Measurements from ENCODE around the gene PAPPA.

The PAPPA gene

DNA sequence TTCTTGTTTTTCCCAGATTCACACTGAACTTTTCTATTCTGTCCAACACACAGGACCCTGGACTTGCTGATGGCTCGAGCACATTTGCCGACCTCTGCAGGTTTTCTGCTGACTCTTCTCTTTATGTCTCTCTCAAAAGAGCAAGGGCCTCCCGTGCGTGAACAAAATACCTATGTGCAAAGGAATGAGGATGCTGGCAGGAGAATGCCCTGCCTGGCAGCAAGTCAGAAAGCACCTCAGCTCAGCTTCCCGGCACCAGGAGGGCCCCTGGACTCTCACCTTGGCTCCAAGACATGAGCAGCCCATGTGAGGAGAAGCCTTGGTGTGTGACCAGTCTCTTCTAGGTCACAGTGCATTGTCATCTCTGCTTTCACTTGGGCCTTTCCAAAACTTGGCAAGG lies 36.1 kb downstream of the PAPPA start:
- DNase-seq, result no peak

DNA sequence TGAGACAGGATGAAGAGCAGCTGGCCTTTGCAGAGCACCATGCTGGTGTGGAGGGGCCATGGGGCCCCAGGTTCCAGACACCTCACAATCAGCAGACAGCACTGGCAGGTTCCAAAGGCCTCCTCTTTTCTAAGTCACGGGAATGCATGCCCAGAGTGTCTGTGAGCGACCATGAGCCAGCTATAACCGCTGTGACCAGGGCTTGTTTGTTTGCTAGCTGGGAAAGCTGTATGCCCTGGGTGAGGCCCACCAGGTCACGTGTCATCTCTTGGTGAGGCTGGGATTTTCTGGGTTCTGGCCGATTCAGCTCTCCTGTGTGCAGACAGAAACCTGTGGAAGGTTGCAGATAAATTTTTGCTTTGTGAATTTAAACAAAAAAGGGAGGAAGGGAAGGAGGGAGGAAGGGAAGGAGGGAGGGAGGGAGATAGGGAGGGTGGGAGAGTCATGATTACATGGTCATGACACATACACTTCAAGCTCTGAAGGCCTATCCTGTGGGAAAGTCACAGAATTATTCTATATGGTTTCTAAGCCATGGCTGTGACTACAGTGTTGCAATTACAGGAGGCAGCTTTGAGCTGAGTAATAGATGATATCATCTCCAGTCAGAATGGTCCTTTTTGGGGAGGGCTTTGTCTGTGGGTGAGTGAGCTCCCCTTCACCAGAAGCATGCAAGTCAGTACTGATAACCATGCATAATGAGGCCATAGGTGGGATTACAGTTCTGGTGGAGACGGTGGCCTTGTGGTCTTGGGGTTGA lies 37.2 kb downstream of the PAPPA start:
- DNase-seq, result no peak

DNA sequence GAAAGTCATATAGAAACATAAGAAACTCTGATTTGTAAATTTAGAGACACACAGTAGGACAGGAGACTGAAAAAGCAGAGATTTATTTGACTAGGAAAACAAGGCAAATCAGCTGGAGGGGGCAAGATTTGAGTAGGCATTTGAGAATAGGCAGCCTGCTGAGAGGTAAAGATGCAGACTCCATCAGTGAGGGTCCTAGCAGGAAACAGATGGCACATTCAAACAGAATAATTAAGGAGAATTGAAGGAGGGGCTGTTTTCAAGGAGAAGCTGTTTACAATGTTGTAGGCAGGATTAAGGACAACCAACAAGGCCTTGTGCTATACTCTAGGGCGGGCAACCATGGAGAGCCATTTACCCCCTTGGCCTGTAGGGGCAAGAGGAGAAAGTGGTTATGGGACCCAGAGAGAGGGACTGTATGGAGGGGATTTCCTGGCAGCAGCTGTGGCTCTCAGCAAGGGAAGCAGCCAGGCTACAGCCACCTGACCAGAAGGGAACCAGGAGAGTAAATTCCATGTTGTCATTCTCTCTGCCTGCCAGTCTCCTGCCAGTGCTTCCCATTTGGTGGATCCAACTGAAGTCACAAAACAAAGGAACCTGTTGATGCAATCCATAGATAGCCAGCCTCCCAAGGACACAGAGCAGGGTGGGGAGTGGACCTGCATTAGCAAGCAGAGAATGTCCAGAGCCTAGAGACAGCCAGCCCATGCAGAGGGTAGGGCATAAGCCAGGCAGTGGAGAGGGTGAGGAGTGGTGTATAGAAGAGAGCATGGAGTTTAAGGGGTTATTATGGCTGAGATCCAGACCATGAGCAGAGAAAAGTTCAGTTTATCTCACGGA lies 38.2 kb downstream of the PAPPA start:
- no peak for DNase-seq

DNA sequence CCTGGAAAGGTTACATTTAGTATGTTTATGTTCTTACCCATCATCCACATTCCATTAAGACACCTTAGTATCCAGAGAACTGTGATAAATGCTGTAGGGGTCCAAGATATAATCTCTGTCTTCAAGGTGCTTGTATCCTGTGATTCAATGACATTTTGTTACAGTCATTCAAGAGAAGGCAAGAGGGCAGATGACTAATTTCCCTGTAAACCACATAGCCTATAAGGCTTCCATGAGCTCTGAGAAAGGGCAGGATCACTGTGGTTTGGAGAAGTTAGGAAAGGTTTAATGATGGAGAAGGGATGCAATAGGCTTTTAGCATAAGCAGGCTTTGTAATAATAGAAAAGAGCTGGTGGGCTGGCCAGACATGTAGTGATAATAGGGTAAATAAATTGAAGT lies 40.0 kb downstream of the PAPPA start:
- no peak for DNase-seq

- no peak for DNase-seq
Measured at GRCh38 chr9:116196806-116197205, 43.2 kb downstream of the PAPPA start.

DNA sequence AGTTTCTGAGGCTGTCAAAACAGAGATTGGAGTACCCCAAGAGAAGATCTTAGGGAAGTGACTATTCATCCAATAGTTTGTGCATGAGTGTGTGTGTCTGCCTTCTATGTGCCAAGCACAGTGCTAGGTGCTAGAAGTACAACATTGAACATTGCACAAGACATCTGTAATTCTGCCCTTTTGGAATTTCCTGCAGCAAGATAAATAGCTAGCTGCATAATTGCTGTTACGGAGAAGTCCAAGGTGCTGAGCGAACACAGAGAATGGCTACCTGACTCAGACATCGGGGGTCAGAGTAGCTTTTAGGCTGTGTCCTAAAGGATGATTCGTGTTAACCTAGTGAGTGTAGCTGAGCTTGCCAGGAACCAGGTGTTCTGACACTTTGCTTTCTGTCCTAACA lies 44.8 kb downstream of the PAPPA start:
- no peak for DNase-seq

- no peak for DNase-seq
Measured at GRCh38 chr9:116202219-116202912, 48.8 kb downstream of the PAPPA start.

DNA sequence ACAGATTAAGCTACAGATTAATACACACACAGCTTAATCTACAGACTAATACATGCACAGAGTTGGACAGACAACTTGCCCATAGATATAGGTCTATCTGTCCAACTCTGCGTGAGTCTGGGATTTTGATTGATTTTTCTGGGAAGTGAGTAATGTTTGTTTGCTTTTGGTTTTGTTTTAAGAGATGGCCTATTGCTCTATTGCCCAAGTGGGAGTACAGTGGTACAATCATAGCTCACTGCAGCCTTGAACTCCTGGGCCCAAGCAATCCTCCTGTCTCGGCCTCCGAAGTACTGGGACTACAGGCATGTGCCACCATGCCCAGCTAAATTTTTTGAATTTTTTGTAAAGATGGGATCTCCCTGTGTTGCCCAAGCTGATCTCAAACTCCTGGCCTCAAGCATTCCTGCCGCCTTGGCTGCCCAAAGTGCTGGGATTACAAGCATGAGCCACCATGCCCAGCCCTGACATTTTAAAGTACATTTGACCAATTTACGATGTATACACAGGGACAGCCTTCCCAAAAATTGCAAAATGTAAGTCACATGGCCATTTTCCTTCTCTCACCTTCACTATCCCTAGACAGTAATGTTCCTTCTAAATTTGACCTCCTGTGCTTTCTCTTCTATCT lies 50.8 kb downstream of the PAPPA start:
- no peak for DNase-seq

- no peak for DNase-seq
Measured at GRCh38 chr9:116207371-116208111, 54.0 kb downstream of the PAPPA start.

DNA sequence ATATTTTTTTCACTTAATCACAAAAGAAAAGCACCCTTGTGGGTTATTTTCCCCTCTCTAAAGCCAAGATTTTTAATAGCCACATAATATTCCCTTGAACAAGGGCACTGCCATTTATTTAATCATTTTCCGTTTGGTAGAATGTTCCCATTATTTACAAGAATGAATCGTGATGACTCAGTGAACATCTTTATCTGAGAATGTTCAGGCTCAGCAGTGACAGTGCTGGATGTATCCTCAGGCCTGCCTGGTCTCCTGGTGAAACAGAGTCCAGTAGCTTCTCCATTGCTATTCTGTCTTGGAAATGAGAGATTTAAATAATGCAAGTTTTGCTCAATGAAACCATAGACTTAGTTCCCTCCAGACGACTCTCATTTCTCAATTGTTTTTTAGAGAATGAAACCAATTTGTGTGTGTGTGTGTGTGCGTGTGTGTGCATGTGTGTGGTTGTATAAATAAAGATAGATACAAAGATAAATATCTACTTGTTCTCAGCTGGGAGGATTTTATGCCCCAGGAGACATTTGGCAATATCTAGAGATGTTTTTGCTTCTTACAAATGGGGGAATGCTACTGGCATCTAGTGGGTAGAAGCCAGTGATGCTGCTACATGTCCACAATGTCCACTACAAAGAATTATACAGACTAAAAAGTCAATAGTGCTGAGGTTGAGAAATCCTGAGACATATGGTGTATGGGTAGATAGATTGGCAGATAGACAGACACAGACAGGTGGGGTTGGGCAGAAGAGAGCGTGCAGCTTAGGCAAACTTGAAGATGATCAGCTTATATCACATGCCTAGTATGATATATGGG lies 55.0 kb downstream of the PAPPA start:
- DNase-seq, result no peak

DNA sequence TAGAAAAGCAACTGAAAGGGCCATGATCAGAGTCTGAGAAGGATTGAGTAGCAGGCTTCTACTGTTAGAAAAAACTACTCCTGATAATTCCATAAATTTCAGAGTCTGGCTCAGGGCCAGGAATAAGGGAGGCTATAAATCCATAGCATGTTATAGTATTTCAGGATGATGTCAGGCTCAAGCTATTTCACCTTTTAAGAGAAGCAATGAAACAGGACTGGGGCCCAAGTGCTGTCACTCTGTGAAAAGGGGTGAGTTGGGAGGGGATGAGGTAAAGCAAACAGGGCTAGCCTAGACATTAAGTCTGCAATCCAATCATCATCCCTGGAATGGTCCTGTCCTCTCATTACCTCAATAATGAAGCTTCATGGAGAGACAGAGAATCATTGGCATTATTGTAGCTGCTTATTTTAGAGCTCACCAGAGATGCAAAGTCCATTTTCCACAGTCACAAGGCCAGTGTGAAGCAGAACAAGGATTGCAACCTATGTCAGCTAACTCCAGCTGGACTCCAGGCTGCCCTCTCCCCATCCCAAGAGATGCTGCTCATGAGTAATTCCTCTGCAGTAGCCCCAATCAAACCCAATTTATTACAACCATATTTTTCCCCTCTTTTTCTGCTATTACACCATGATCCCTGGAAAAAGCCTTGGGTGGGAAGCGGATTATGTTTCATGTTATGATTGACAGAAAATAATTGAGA lies 56.0 kb downstream of the PAPPA start:
- no peak for DNase-seq

- no peak for DNase-seq
Measured at GRCh38 chr9:116212986-116213692, 59.5 kb downstream of the PAPPA start.

DNA sequence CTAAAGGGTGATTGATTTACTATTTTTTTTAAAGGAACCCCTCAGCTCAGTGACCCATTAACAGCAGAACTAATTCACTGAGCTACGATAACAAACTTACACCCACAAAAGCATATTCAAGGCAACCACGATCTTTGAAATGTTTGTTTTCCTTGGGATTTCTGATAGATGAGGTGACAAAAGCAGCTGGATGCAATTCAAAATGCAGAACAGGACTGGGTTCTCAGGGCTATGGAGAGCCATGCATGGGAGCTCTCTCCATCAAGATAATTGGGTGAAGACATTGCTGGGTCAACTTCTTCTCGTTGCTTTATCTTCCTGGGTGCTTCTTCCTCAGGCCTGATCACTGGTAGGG lies 60.1 kb downstream of the PAPPA start:
- no peak for DNase-seq

GRCh38 chr9:116218399-116218798 lies 64.8 kb downstream of the PAPPA start:
- no peak for DNase-seq

DNA sequence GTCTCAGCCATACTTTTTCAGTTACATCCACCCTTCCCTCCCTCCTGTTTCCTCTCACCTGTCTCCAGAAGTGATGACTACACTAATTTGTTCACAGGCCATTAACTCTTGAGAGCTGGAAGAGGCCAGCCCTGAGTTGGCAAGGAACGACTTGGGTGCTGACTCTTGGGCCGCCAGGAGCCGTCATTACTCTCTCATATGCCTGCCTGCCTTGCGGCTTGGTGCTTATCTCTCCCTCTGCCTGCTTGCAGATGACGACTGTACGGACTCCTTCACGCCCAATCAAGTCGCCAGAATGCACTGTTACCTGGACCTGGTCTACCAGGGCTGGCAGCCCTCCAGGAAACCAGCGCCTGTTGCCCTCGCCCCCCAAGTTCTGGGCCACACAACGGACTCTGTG lies 66.1 kb downstream of the PAPPA start:
- no peak for DNase-seq

GRCh38 chr9:116223926-116224325 lies 70.3 kb downstream of the PAPPA start:
- DNase-seq, result no peak

- no peak for DNase-seq
Measured at GRCh38 chr9:116230051-116230632, 76.6 kb downstream of the PAPPA start.

DNA sequence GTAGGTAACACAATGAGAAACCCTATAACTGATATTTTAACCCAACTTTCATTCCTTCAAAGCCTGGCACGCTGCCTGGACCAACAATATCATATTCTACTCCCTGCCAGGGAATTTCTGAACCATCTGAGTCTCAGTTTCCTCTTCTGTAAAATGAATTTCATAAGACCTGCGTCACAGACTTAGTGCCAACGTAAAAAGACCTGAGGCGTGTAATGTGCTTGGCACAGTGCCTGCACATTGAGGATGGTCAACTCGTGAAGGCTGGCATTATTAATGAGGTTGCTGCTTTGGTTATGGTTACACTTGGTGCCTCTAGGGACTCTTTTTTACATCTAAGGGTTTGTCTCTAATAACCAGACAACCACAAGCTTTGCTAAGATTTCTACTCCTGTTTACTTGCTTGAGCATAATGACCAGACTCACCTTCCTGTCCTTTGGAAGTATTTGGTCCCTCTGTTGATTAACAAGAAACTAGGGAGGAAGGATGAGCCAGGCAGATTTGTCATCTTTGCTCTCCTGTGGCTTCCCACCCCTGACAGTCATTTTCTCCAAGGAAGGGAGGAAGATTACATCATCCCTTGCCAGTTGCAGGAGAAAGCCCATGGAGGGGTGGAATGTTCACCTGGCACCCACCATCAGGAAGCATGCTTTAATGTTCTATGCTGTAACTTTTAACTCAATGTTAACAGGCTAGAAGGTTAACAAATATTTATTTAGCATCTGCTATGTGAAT lies 79.0 kb downstream of the PAPPA start:
- DNase-seq, result no peak

DNA sequence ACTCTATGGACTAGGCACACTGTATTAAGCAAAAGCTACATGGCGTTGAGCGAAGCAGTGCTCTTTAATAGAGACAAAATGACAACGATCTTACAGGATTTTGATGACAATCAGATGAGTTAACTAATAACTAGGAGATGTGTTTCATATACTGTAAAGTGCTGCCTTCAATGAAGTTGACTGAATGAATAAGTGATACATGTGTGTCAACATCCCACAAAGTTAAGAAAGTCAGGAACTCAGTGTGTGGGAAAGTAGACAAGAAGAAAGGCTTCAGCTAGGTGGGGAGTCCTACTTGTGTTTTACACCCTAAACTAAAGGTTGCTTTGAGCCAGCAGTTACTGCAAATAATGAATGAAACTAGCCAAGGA lies 79.6 kb downstream of the PAPPA start:
- DNase-seq, result no peak
